ENCODE data around the gene TAF7L.
"Not testable (repeated sequence)": the region's sequence is repeated elsewhere in the genome, so short reads cannot be mapped to it uniquely, and the experiment has no call there.

The TAF7L gene

GRCh38 chrX:101290957-101291603, at the start of gene TAF7L:
TAF7L (minus strand) TSS chrX:101291334; CDS start chrX:101287543, 3,791 bp downstream.
- DNase-seq, result no peak

- DNase-seq, result no peak
Observed at GRCh38 chrX:101337776-101338271, 46.7 kb upstream of the TAF7L start.

- not testable (repeated sequence) for DNase-seq
Observed at GRCh38 chrX:101334310-101334709, 43.2 kb upstream of the TAF7L start.

GRCh38 chrX:101326600-101326999, 35.5 kb upstream of the TAF7L start:
- not testable (repeated sequence) for DNase-seq

GRCh38 chrX:101303790-101304189, 12.7 kb upstream of the TAF7L start:
- DNase-seq, result no peak

GRCh38 chrX:101295603-101296002, 4.5 kb upstream of the TAF7L start:
- not testable (repeated sequence) for DNase-seq

- DNase-seq, result peak in 1 of 2 donors; percentile 23
Observed at GRCh38 chrX:101287402-101287801, 3.7 kb downstream of the TAF7L start.

- DNase-seq, result no peak
Observed at GRCh38 chrX:101276238-101276637, 14.9 kb downstream of the TAF7L start.

GRCh38 chrX:101274198-101274597, 16.9 kb downstream of the TAF7L start:
- DNase-seq, result no peak

GRCh38 chrX:101265869-101266428, 25.2 kb downstream of the TAF7L start:
- no peak for DNase-seq

GRCh38 chrX:101263766-101264165, 27.4 kb downstream of the TAF7L start:
- DNase-seq, result no peak

GRCh38 chrX:101262590-101262989, 28.5 kb downstream of the TAF7L start:
- DNase-seq, result no peak

GRCh38 chrX:101260435-101260834, 30.7 kb downstream of the TAF7L start:
- DNase-seq, result no peak

GRCh38 chrX:101258259-101258581, 32.9 kb downstream of the TAF7L start:
- DNase-seq, result no peak

- no peak for DNase-seq
Observed at GRCh38 chrX:101257448-101258258, 33.5 kb downstream of the TAF7L start.

GRCh38 chrX:101252634-101253033, 38.5 kb downstream of the TAF7L start:
- DNase-seq, result no peak

- DNase-seq, result no peak
Observed at GRCh38 chrX:101241531-101241930, 49.6 kb downstream of the TAF7L start.

GRCh38 chrX:101237041-101237440, 54.1 kb downstream of the TAF7L start:
- DNase-seq, result no peak

GRCh38 chrX:101232316-101232715, 58.8 kb downstream of the TAF7L start:
- no peak for DNase-seq

GRCh38 chrX:101231080-101231479, 60.1 kb downstream of the TAF7L start:
- DNase-seq, result no peak

- no peak for DNase-seq
Observed at GRCh38 chrX:101230636-101231035, 60.5 kb downstream of the TAF7L start.

- no peak for DNase-seq
Observed at GRCh38 chrX:101229170-101229569, 62.0 kb downstream of the TAF7L start.

- no peak for DNase-seq
Observed at GRCh38 chrX:101223226-101223625, 67.9 kb downstream of the TAF7L start.

- no peak for DNase-seq
Observed at GRCh38 chrX:101220662-101221260, 70.4 kb downstream of the TAF7L start.
